SK-N-SH treated with all-trans-retinoic acid at 6 μM for 48 hours (cell line): ENCODE measurements around the gene TPPP.

Experiments used
- GLIS3 ChIP-seq: fragments of 250-450 bp; sonication (Bioruptor Pico); IDR thresholded peaks from 2 replicates; pipeline ENCODE4 v1.5.0; 2020; ENCODE audit warnings: mild to moderate bottlenecking, moderate library complexity
- PPARA ChIP-seq: fragments of 250-450 bp; sonication (Bioruptor Pico); IDR thresholded peaks from 2 replicates; pipeline ENCODE4 v1.5.0; 2020; ENCODE audit warnings: mild to moderate bottlenecking, borderline replicate concordance
- RARB ChIP-seq: fragments of 250-450 bp; sonication (Bioruptor Pico); IDR thresholded peaks from 2 replicates; pipeline ENCODE4 v1.8.0; 2021; ENCODE audit warnings: mild to moderate bottlenecking, moderate library complexity

DNA sequence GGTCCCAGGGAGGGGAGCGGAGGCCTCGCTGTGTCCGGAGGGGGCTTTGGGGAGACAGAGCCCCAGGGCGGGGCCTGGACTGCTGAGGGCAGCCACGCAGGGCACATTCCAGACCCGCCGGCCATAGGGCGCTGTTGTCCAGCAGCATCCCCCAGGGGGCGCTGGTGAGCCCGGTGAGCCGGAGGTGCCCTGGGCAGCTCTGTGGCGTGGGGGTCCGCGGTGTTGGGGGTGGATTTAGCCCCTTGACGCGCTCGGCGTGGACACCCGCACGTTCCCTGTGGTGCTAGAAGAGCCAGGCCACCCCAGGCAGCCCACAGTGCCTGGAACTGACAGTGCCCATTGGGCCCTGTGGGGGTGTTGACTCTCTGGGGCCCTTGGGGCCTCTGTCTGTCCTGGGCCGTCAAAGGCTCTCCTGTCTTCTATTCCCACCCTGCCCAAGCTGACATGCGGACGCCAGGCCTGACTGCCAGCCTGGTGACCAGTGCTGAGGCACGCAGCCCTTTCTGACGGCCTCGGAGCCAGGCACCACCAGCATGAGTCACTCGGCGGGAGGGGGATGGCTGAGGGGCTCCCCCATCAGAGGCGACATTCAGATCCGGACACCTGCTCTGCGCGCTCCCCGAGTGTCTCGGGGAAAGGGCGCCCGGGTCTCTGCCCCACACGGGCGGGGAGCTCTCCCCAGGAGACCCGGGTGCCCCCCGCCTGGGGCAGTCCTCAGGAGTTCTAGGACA, 23.9 kb downstream of the TPPP start:
- no peak for TF ChIP-seq GLIS3 (CRISPR knock-in tag)
- TF ChIP-seq PPARA (CRISPR knock-in tag), result no peak
- TF ChIP-seq RARB (CRISPR knock-in tag), result no peak
